Osteocyte (in vitro differentiated cells): ENCODE data around the gene OR13J1. TPM values are rescaled to one million over a fixed set of nuclear protein-coding genes. Genes with fewer than 3 reads are reported as not detected.

Source experiments
- DNase-seq: peaks from one replicate; pipeline ENCODE4 v3.0.0; 2021; ENCODE audit warnings: mixed read lengths; ENCODE audit not compliant: unreplicated experiment; ENCODE audit errors: extremely low spot score
- H3K27ac Mint-ChIP-seq: one replicate; pipeline ENCODE4 v1.8.0; 2021; ENCODE audit warnings: mild to moderate bottlenecking, mixed read lengths; ENCODE audit not compliant: unreplicated experiment
- H3K27me3 Mint-ChIP-seq: one replicate; pipeline ENCODE4 v1.8.0; 2021; ENCODE audit warnings: mixed read lengths; ENCODE audit not compliant: unreplicated experiment
- H3K36me3 Mint-ChIP-seq: one replicate; pipeline ENCODE4 v1.8.0; 2021; ENCODE audit warnings: mixed read lengths; ENCODE audit not compliant: unreplicated experiment
- H3K4me1 Mint-ChIP-seq: one replicate; pipeline ENCODE4 v1.8.0; 2021; ENCODE audit warnings: mixed read lengths; ENCODE audit not compliant: unreplicated experiment
- H3K4me3 Mint-ChIP-seq: one replicate; pipeline ENCODE4 v1.8.0; 2021; ENCODE audit warnings: mild to moderate bottlenecking, moderate library complexity, mixed read lengths; ENCODE audit not compliant: unreplicated experiment
- H3K9me3 Mint-ChIP-seq: one replicate; pipeline ENCODE4 v1.8.0; 2021; ENCODE audit warnings: mixed read lengths; ENCODE audit not compliant: unreplicated experiment
- total RNA-seq: library from RNA; stranded (reverse); gene quantifications from 2 replicates; pipeline ENCODE4 v1.2.1, GENCODE V29; 2021
- TF ChIP-seq, protein P1 (sequence below): fragments of 200-600 bp; sonication (generic); IDR thresholded peaks from 2 replicates; pipeline ENCODE4 v1.5.0; 2021; ENCODE audit warnings: antibody characterized with exemption, mild to moderate bottlenecking, moderate library complexity

The OR13J1 gene
- total RNA-seq, 1 donor from 2014 or later, result not detected

DNA sequence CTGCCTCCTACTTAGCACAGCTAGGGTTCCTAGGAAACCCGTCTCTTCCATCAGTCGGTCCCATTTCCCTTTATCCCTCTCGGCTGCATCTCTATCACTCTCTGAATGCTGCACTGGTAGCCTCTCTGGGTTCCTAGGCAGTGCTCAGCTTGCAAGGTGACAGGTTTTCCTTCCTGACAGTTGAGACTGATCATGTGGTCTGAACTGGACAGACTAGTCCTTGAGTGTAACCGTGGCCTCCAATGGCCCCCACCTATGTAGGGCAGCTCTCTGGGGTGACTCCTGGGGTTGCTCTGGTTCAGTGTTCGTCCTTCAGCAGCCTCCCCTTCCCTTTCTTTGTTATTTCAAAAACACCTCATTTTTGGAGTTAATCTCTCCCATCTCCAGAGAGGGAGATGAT, 37.4 kb downstream of the OR13J1 start:
- DNase-seq, result no peak
- no peak overlapping the region for H3K4me3 Mint-ChIP-seq
- no peak overlapping the region for H3K27ac Mint-ChIP-seq
- H3K9me3 Mint-ChIP-seq, result no peaks in the 10 kb centered on the region
- peaks cover 31% of the 10 kb centered on the region for H3K4me1 Mint-ChIP-seq
- TF ChIP-seq, protein P1, sequence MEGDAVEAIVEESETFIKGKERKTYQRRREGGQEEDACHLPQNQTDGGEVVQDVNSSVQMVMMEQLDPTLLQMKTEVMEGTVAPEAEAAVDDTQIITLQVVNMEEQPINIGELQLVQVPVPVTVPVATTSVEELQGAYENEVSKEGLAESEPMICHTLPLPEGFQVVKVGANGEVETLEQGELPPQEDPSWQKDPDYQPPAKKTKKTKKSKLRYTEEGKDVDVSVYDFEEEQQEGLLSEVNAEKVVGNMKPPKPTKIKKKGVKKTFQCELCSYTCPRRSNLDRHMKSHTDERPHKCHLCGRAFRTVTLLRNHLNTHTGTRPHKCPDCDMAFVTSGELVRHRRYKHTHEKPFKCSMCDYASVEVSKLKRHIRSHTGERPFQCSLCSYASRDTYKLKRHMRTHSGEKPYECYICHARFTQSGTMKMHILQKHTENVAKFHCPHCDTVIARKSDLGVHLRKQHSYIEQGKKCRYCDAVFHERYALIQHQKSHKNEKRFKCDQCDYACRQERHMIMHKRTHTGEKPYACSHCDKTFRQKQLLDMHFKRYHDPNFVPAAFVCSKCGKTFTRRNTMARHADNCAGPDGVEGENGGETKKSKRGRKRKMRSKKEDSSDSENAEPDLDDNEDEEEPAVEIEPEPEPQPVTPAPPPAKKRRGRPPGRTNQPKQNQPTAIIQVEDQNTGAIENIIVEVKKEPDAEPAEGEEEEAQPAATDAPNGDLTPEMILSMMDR, result no peak
- no peaks in the 10 kb centered on the region for H3K27me3 Mint-ChIP-seq
- peaks cover 6% of the 10 kb centered on the region for H3K36me3 Mint-ChIP-seq

- Mint-ChIP-seq H3K27ac (no peak overlapping the region), H3K27me3 (no peaks in the 10 kb centered on the region), H3K9me3 (no peaks in the 10 kb centered on the region), H3K4me3 (peak overlapping the region; percentile 12), H3K36me3 (peaks cover 4% of the 10 kb centered on the region), H3K4me1 (peaks cover 35% of the 10 kb centered on the region)
- TF ChIP-seq, protein P1, result no peak
- no peak for DNase-seq
Observed at GRCh38 chr9:35831040-35831439, 39.2 kb downstream of the OR13J1 start.

DNA sequence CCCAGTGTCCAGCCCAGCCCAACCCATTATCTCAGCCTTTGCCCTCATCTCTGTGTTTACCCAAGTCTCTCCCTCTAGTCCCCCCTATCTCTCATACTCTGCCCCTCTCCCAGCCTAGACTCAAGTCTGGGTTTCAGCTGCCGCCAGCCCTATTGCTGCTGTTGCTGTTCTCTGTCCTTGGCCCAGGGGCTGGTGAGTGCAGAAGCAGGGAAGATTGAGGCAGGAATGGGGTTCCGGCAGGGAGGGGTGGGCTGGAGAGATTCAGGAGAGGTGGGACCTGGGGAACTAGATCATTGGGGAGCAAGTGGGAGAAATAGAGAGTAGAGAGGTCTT, 40.5 kb downstream of the OR13J1 start:
- Mint-ChIP-seq H3K4me3 (peak overlapping the region; percentile 83), H3K27ac (peak overlapping the region; percentile 87), H3K36me3 (no peaks in the 10 kb centered on the region), H3K27me3 (no peaks in the 10 kb centered on the region), H3K9me3 (no peaks in the 10 kb centered on the region), H3K4me1 (peaks cover 35% of the 10 kb centered on the region)
- TF ChIP-seq, protein P1, result no peak
- no peak for DNase-seq

- Mint-ChIP-seq H3K27ac (peak within 1 kb of the TSS; percentile 95), H3K4me1 (peaks cover 34% of the 10 kb centered on the region), H3K4me3 (peak within 1 kb of the TSS; percentile 96), H3K27me3 (no peaks in the 10 kb centered on the region), H3K9me3 (no peaks in the 10 kb centered on the region), H3K36me3 (no peaks in the 10 kb centered on the region)
- TF ChIP-seq, protein P1, result no peak
- DNase-seq, result peak; percentile 97
Observed at GRCh38 chr9:35829084-35829763, 41.0 kb downstream of the OR13J1 start, which contains the start of gene TMEM8B. TMEM8B (plus strand) TSS chr9:35829228; CDS start chr9:35829448, 220 bp downstream.

DNA sequence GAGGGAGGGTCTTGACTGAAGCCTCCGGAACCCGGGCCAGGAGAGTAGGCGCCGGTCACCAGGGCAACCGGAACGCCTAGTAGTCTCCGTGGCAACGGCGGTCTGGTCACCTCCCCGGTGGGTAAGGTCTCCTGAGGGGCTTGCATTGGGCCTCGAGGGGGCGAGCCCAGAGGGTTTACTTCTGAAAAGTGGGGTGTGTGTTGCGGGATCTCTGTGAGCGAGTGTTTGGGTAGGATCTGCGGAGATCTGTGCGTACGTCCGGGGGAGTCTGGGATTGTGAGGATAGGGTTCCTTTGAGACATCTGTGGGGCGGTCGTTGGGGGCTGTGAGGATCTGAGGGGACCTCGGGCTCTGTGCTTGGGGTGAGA, 41.5 kb downstream of the OR13J1 start, which contains the start of gene FAM221B:
Gene FAM221B, minus strand, starts transcription at position 17 of the 368 bp plus-strand sequence. CDS start 2,571 bp downstream, outside the sequence.
- TF ChIP-seq, protein P1, result no peak
- Mint-ChIP-seq H3K4me3 (peak within 1 kb of the TSS; percentile 96), H3K27me3 (no peaks in the 10 kb centered on the region), H3K36me3 (no peaks in the 10 kb centered on the region), H3K4me1 (peaks cover 31% of the 10 kb centered on the region), H3K27ac (peak within 1 kb of the TSS; percentile 95), H3K9me3 (no peaks in the 10 kb centered on the region)
- no peak for DNase-seq
